ENCODE data around the gene PAK3.

The PAK3 gene

GRCh38 chrX:111131572-111131971 lies 35.6 kb downstream of the PAK3 start:
- DNase-seq (ENCODE audit: low read depth, low spot score): no peak

- no peak for DNase-seq (ENCODE audit: low read depth, low spot score)
Measured at GRCh38 chrX:111133389-111133788, 37.4 kb downstream of the PAK3 start.

- no peak for DNase-seq (ENCODE audit: low read depth, low spot score)
Measured at GRCh38 chrX:111145878-111146277, 49.9 kb downstream of the PAK3 start.

- no peak for DNase-seq (ENCODE audit: low read depth, low spot score)
Measured at GRCh38 chrX:111151764-111152163, 55.8 kb downstream of the PAK3 start.

GRCh38 chrX:111159232-111159631 lies 63.2 kb downstream of the PAK3 start:
- no peak for DNase-seq (ENCODE audit: low read depth, low spot score)

GRCh38 chrX:111164728-111165127 lies 68.7 kb downstream of the PAK3 start:
- DNase-seq (ENCODE audit: low read depth, low spot score): no peak

- DNase-seq (ENCODE audit: low read depth, low spot score): no peak
Measured at GRCh38 chrX:111165902-111166301, 69.9 kb downstream of the PAK3 start.

GRCh38 chrX:111167334-111167733 lies 71.3 kb downstream of the PAK3 start:
- DNase-seq (ENCODE audit: low read depth, low spot score): no peak

GRCh38 chrX:111168314-111168713 lies 72.3 kb downstream of the PAK3 start:
- DNase-seq (ENCODE audit: low read depth, low spot score): no peak

- DNase-seq (ENCODE audit: low read depth, low spot score): no peak
Measured at GRCh38 chrX:111169141-111169540, 73.2 kb downstream of the PAK3 start.

- DNase-seq (ENCODE audit: low read depth, low spot score): no peak
Measured at GRCh38 chrX:111170017-111170416, 74.0 kb downstream of the PAK3 start.

GRCh38 chrX:111180750-111181240 lies 84.8 kb downstream of the PAK3 start:
- DNase-seq (ENCODE audit: low read depth, low spot score): no peak

GRCh38 chrX:111181951-111182350 lies 86.0 kb downstream of the PAK3 start:
- no peak for DNase-seq (ENCODE audit: low read depth, low spot score)

- DNase-seq (ENCODE audit: low read depth, low spot score): no peak
Measured at GRCh38 chrX:111182997-111183396, 87.0 kb downstream of the PAK3 start.

- DNase-seq (ENCODE audit: low read depth, low spot score): no peak
Measured at GRCh38 chrX:111191598-111191997, 95.6 kb downstream of the PAK3 start.

- no peak for DNase-seq (ENCODE audit: low read depth, low spot score)
Measured at GRCh38 chrX:111199505-111199904, 103.5 kb downstream of the PAK3 start.

- no peak for DNase-seq (ENCODE audit: low read depth, low spot score)
Measured at GRCh38 chrX:111200327-111200726, 104.3 kb downstream of the PAK3 start.

GRCh38 chrX:111207851-111208250 lies 111.9 kb downstream of the PAK3 start:
- DNase-seq (ENCODE audit: low read depth, low spot score): no peak

GRCh38 chrX:111216293-111216801 lies 120.4 kb downstream of the PAK3 start:
- no peak for DNase-seq (ENCODE audit: low read depth, low spot score)

- DNase-seq (ENCODE audit: low read depth, low spot score): no peak
Measured at GRCh38 chrX:111244235-111244750, 148.3 kb downstream of the PAK3 start.

GRCh38 chrX:111254896-111255693 lies 159.1 kb downstream of the PAK3 start:
- DNase-seq (ENCODE audit: low read depth, low spot score): no peak

- DNase-seq (ENCODE audit: low read depth, low spot score): no peak
Measured at GRCh38 chrX:111257733-111258132, 161.7 kb downstream of the PAK3 start.

- DNase-seq (ENCODE audit: low read depth, low spot score): no peak
Measured at GRCh38 chrX:111259559-111259958, 163.6 kb downstream of the PAK3 start.

Data from smooth muscle cell of the brain vasculature (primary cell).